ENCODE measurements around the gene NPHP3. TPM values are rescaled to one million over a fixed set of nuclear protein-coding genes. Genes with fewer than 3 reads are reported as not detected.
A peak's percentile ranks its signal among the peaks of the same experiment; 100 is the strongest.

The NPHP3 gene
- polyA plus RNA-seq, 1 donor from 2014 or later: 9.0 TPM

DNA sequence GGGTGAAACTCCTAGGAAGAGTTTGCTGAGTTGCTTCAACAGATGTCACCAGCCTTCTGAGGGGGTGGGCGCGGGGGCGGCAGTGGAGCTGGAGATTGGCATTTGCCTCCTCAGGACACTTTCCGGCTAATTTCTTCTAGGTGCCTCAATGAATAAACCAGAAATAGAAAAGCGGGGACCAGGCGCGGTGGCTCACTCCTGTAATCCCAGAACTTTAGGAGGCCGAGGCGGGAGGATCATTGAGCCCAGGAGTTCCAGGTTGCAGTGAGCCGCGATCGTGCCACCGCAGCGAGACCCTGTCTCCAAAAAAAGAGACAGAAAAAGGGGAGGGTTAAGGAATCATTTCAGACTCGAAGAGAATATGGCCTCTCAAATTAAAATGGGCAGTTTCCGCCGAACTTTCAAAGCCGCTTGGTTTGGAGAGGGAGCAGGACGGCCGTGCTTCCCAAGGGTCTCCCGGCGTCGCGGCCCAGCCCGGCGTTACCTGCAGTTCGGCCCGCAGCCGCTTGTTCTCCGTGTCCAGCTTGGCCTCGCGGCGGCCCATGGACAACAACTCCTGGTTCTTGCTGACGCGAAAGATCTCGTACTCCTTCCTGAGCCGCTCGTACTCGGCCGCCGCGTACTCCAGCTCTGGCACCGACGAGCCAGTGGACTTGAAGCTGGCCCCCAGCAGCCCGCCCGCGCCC is 587 bp downstream of the NPHP3 start:
- Histone ChIP-seq H3F3A (ENCODE audit: insufficient read depth, low read length, poor library complexity, severe bottlenecking) (peaks cover 10% of the 10 kb centered on the region), H3K36me3 (ENCODE audit: insufficient read depth, low read length) (no peaks in the 10 kb centered on the region), H3K9ac (ENCODE audit: low read length) (peak overlapping the region; percentile 26), H3K27me3 (ENCODE audit: insufficient read depth, low read depth, low read length) (no peaks in the 10 kb centered on the region), H4K20me1 (ENCODE audit: insufficient read depth) (no peaks in the 10 kb centered on the region), H3K4me3 (ENCODE audit: low read length) (peak overlapping the region; percentile 95), H3K27ac (ENCODE audit: low read length) (no peak overlapping the region), H3K9me3 (ENCODE audit: low read length) (no peaks in the 10 kb centered on the region), H2AFZ (ENCODE audit: low read depth, low read length) (no peak overlapping the region), H3K79me2 (replicated peaks; ENCODE audit: insufficient read depth, low read length) (no peaks in the 10 kb centered on the region), H3K9me2 (ENCODE audit: insufficient read depth, low read length) (no peaks in the 10 kb centered on the region), H3K4me2 (ENCODE audit: low read length) (no peak overlapping the region)
- no peak for TF ChIP-seq REST (IDR thresholded peaks at IDR 0.05; ENCODE audit: borderline replicate concordance)
- no peak for TF ChIP-seq POLR2AphosphoS5 (IDR thresholded peaks at IDR 0.05)
- TF ChIP-seq, protein P1, sequence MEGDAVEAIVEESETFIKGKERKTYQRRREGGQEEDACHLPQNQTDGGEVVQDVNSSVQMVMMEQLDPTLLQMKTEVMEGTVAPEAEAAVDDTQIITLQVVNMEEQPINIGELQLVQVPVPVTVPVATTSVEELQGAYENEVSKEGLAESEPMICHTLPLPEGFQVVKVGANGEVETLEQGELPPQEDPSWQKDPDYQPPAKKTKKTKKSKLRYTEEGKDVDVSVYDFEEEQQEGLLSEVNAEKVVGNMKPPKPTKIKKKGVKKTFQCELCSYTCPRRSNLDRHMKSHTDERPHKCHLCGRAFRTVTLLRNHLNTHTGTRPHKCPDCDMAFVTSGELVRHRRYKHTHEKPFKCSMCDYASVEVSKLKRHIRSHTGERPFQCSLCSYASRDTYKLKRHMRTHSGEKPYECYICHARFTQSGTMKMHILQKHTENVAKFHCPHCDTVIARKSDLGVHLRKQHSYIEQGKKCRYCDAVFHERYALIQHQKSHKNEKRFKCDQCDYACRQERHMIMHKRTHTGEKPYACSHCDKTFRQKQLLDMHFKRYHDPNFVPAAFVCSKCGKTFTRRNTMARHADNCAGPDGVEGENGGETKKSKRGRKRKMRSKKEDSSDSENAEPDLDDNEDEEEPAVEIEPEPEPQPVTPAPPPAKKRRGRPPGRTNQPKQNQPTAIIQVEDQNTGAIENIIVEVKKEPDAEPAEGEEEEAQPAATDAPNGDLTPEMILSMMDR (IDR thresholded peaks at IDR 0.05; ENCODE audit: poor library complexity, severe bottlenecking): peak; percentile 44
- TF ChIP-seq EP300 (conservative IDR thresholded peaks at IDR 0.05; ENCODE audit: poor library complexity, severe bottlenecking): no peak

- H3K27me3 ChIP-seq (ENCODE audit: insufficient read depth, low read depth, low read length): no peaks in the 10 kb centered on the region
- H4K20me1 ChIP-seq (ENCODE audit: insufficient read depth): no peaks in the 10 kb centered on the region
- H3K9me3 ChIP-seq (ENCODE audit: low read length): no peaks in the 10 kb centered on the region
- no peaks in the 10 kb centered on the region for H3K36me3 ChIP-seq (ENCODE audit: insufficient read depth, low read length)
- no peak overlapping the region for H3K4me3 ChIP-seq (ENCODE audit: low read length)
- no peaks in the 10 kb centered on the region for H3K9me2 ChIP-seq (ENCODE audit: insufficient read depth, low read length)
- H3K27ac ChIP-seq (ENCODE audit: low read length): no peak overlapping the region
- no peaks in the 10 kb centered on the region for H3K79me2 ChIP-seq (replicated peaks; ENCODE audit: insufficient read depth, low read length)
- peaks cover 10% of the 10 kb centered on the region for H3F3A ChIP-seq (ENCODE audit: insufficient read depth, low read length, poor library complexity, severe bottlenecking)
- no peak overlapping the region for H2AFZ ChIP-seq (ENCODE audit: low read depth, low read length)
- H3K4me2 ChIP-seq (ENCODE audit: low read length): no peak overlapping the region
- TF ChIP-seq TAF1 (IDR thresholded peaks at IDR 0.05; ENCODE audit: low read depth) (no peak), REST (IDR thresholded peaks at IDR 0.05; ENCODE audit: borderline replicate concordance) (no peak), EP300 (conservative IDR thresholded peaks at IDR 0.05; ENCODE audit: poor library complexity, severe bottlenecking) (no peak), MXI1 (conservative IDR thresholded peaks at IDR 0.05; ENCODE audit: poor library complexity, severe bottlenecking) (no peak), SMC3 (conservative IDR thresholded peaks at IDR 0.05; ENCODE audit: poor library complexity) (no peak)
- no peak overlapping the region for H3K9ac ChIP-seq (ENCODE audit: low read length)
These were observed 2.0 kb downstream of the NPHP3 start for GRCh38 chr3:132720228-132720627.
